Keratinocyte (primary cell): ENCODE data around the gene EIF2AK2. TPM values are rescaled to one million over a fixed set of nuclear protein-coding genes. Genes with fewer than 3 reads are reported as not detected.

Experiments
- DNase-seq: peaks from one replicate; pipeline ENCODE4 v3.0.0-alpha.2; 2011; ENCODE audit warnings: low read depth, missing footprints, low spot score
- FAIRE-seq: peaks from 2 replicates; lab custom pipeline; 2011; peaks lifted over from hg19 to GRCh38; lab: Jason Lieb, UNC
- H2AFZ ChIP-seq: 2 replicates; pipeline ENCODE4 v1.6.0; 2012; ENCODE audit warnings: low read length, control low read depth, inconsistent platforms; ENCODE audit not compliant: control insufficient read depth
- H3K27ac ChIP-seq: 2 replicates; pipeline ENCODE4 v1.5.1; 2011; ENCODE audit warnings: low read length; ENCODE audit not compliant: control insufficient read depth, insufficient read depth
- H3K27me3 ChIP-seq: 3 replicates; pipeline ENCODE4 v1.6.0; 2011; ENCODE audit warnings: low read length; ENCODE audit not compliant: control insufficient read depth, insufficient read depth; ENCODE audit errors: extremely low read depth
- H3K36me3 ChIP-seq, 2 experiments: 2 replicates in 1 of 2; 3 replicates in 1 of 2; pipeline ENCODE4 v1.5.1; 2011; ENCODE audit warnings: low read length in 2 of 2, mild to moderate bottlenecking in 1 of 2; ENCODE audit not compliant: control insufficient read depth in 2 of 2, insufficient read depth in 2 of 2; ENCODE audit errors: extremely low read depth in 1 of 2
- H3K4me1 ChIP-seq: 3 replicates; pipeline ENCODE4 v1.5.1; 2011; ENCODE audit warnings: low read length; ENCODE audit not compliant: control insufficient read depth, insufficient read depth; ENCODE audit errors: extremely low read depth
- H3K4me2 ChIP-seq: 3 replicates; pipeline ENCODE4 v1.6.0; 2011; ENCODE audit warnings: low read depth, low read length; ENCODE audit not compliant: control insufficient read depth, insufficient read depth; ENCODE audit errors: extremely low read depth
- H3K4me3 ChIP-seq, 3 experiments: fragments of 200-600 bp in 1 of 3; sonication (generic) in 1 of 3; 2 replicates in 2 of 3; 3 replicates in 1 of 3; pipeline ENCODE4 v1.5.1; 2011 to 2016; ENCODE audit warnings: low read length in 3 of 3, mild to moderate bottlenecking in 3 of 3, control low read depth in 2 of 3, inconsistent platforms in 1 of 3, low read depth in 1 of 3, mixed read lengths in 1 of 3, mixed run types in 1 of 3, moderate library complexity in 1 of 3; ENCODE audit not compliant: control insufficient read depth in 2 of 3, insufficient read depth in 2 of 3; ENCODE audit errors: extremely low read depth in 1 of 3
- H3K79me2 ChIP-seq: 2 replicates; pipeline ENCODE4 v1.6.0; 2012; ENCODE audit warnings: low read length; ENCODE audit not compliant: control insufficient read depth, insufficient read depth
- H3K9ac ChIP-seq: 3 replicates; pipeline ENCODE4 v1.6.0; 2011; ENCODE audit warnings: low read length; ENCODE audit not compliant: control insufficient read depth, insufficient read depth; ENCODE audit errors: extremely low read depth
- H3K9me1 ChIP-seq: 3 replicates; pipeline ENCODE4 v1.6.0; 2011; ENCODE audit warnings: low read length; ENCODE audit not compliant: control insufficient read depth, insufficient read depth; ENCODE audit errors: extremely low read depth
- H3K9me3 ChIP-seq: 2 replicates; pipeline ENCODE4 v1.5.1; 2012; ENCODE audit warnings: low read depth, low read length; ENCODE audit not compliant: control insufficient read depth
- H4K20me1 ChIP-seq: 3 replicates; pipeline ENCODE4 v1.6.0; 2011; ENCODE audit warnings: low read length; ENCODE audit not compliant: control insufficient read depth, insufficient read depth; ENCODE audit errors: extremely low read depth
- EZH2 ChIP-seq: IDR thresholded peaks from one replicate; pipeline ENCODE4 v1.6.1; 2012; ENCODE audit warnings: inconsistent platforms, mild to moderate bottlenecking, low read length, moderate library complexity
- dilution Hi-C: fragments of 300-500 bp; cut with MboI; formaldehyde crosslinking; loops from one replicate; pipeline ENCODE4 v1.7.0; 2020; ENCODE audit warnings: low sequenced_read_pairs; ENCODE audit not compliant: extremely low pct_ligation_motif_present
- polyA plus RNA-seq, 5 experiments: library from polyadenylated mRNA; depleted of rRNA in 3 of 5; stranded (reverse) in 3 of 5; stranded (forward) in 1 of 5; unstranded in 1 of 5; fragments of >200 nt; gene quantifications; 1 replicate in 1 of 5; 2 replicates in 3 of 5; 3 replicates in 1 of 5; pipeline versions ENCODE4 v1.2.1 to v1.2.3, GENCODE V29; 2011 to 2012; ENCODE audit warnings: missing spikeins in 2 of 5, low read depth in 1 of 5, low replicate concordance in 1 of 5
- TF ChIP-seq, protein P1 (sequence below), 3 experiments: IDR thresholded peaks in 1 of 3; conservative IDR thresholded peaks in 1 of 3; optimal IDR thresholded peaks in 1 of 3; 2 replicates in 2 of 3; 3 replicates in 1 of 3; pipeline versions ENCODE3 to v1.5.1; 2011; ENCODE audit warnings: low read length in 3 of 3, mild to moderate bottlenecking in 3 of 3, moderate library complexity in 2 of 3, control low read depth in 1 of 3, inconsistent platforms in 1 of 3; ENCODE audit not compliant: insufficient read depth in 2 of 3; ENCODE audit errors: extremely low read depth in 1 of 3

EIF2AK2 gene
- polyA plus RNA-seq, 1 donor (not counting 4 experiments of a cell fraction or from before 2014, with no cell fraction given): 54.6 TPM

DNA sequence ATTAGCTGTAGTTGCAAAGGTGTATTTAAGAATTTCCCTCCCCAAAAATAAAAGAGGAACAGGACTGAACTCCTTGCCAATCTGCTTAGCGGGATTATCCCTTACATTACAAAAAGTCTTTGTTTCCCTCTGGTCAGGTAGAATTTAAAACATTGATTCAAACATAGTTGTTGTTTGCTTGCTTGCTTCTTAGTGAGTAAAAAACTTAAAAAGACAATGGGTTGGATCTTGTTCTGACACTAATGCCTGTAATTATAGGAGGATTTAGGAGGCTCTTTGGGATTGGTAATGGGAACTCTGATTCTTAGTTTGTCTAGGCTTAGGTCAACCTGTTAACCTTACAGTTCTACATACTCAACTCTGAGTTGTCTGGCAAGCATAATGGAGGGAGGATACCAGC is 35.8 kb upstream of the EIF2AK2 start:
- Histone ChIP-seq H3K79me2 (peaks cover 9% of the 10 kb centered on the region), H3K27me3 (no peaks in the 10 kb centered on the region), H4K20me1 (no peaks in the 10 kb centered on the region), H3K4me2 (no peak overlapping the region), H3K9me1 (no peaks in the 10 kb centered on the region), H3K27ac (no peak overlapping the region), H3K9ac (no peak overlapping the region), H3K4me1 (peaks cover 22% of the 10 kb centered on the region), H3K9me3 (no peaks in the 10 kb centered on the region), H3K4me3 (no peak overlapping the region), H3K36me3 (no peaks in the 10 kb centered on the region), H2AFZ (no peak overlapping the region)
- dilution Hi-C loops: no loop called here
- TF ChIP-seq, protein P1, sequence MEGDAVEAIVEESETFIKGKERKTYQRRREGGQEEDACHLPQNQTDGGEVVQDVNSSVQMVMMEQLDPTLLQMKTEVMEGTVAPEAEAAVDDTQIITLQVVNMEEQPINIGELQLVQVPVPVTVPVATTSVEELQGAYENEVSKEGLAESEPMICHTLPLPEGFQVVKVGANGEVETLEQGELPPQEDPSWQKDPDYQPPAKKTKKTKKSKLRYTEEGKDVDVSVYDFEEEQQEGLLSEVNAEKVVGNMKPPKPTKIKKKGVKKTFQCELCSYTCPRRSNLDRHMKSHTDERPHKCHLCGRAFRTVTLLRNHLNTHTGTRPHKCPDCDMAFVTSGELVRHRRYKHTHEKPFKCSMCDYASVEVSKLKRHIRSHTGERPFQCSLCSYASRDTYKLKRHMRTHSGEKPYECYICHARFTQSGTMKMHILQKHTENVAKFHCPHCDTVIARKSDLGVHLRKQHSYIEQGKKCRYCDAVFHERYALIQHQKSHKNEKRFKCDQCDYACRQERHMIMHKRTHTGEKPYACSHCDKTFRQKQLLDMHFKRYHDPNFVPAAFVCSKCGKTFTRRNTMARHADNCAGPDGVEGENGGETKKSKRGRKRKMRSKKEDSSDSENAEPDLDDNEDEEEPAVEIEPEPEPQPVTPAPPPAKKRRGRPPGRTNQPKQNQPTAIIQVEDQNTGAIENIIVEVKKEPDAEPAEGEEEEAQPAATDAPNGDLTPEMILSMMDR (optimal IDR thresholded peaks at IDR 0.05 in 1 of 3, IDR thresholded peaks at IDR 0.05 in 1 of 3, conservative IDR thresholded peaks at IDR 0.05 in 1 of 3; ENCODE audit: extremely low read depth in 1 of 3, insufficient read depth in 2 of 3, low read length in 3 of 3): no peak
- no peak for TF ChIP-seq EZH2
- FAIRE-seq: no peak
- DNase-seq: no peak

GRCh38 chr2:37191747-37192146 is 35.0 kb upstream of the EIF2AK2 start:
- no peak for DNase-seq
- Histone ChIP-seq H3K27ac (no peak overlapping the region), H3K79me2 (peaks cover under 1% of the 10 kb centered on the region), H3K4me2 (no peak overlapping the region), H2AFZ (no peak overlapping the region), H3K4me3 (no peak overlapping the region), H3K9me3 (no peaks in the 10 kb centered on the region), H3K36me3 (no peaks in the 10 kb centered on the region), H3K4me1 (peaks cover 17% of the 10 kb centered on the region), H4K20me1 (no peaks in the 10 kb centered on the region), H3K9me1 (no peaks in the 10 kb centered on the region), H3K27me3 (no peaks in the 10 kb centered on the region), H3K9ac (no peak overlapping the region)
- no peak for FAIRE-seq
- dilution Hi-C loops: no loop called here
- no peak for TF ChIP-seq EZH2
- TF ChIP-seq, protein P1 (optimal IDR thresholded peaks at IDR 0.05 in 1 of 3, IDR thresholded peaks at IDR 0.05 in 1 of 3, conservative IDR thresholded peaks at IDR 0.05 in 1 of 3; ENCODE audit: extremely low read depth in 1 of 3, insufficient read depth in 2 of 3, low read length in 3 of 3): no peak
